ENCODE data around the gene HPGD.

DNA sequence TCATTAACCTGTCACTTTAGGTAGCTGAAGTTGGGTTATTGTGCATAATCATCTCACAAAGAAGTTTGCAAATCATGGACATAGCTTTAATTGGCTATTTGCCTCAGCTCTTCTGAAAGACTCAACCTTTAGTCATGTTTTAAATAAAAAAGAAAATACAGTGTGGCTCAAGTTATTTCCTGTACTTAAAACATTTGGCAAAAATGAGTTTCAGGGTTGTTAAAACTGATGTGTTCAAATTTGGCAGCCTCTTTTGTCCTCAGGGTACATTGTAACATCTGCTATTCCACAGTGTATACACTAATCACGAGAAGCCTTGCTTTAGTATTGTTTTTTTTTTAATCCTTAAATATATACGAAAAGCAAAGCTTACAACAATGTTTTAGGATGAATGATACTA lies 31.5 kb upstream of the HPGD start:
- TF ChIP-seq POLR2A (IDR thresholded peaks at IDR 0.05; ENCODE audit: low read depth, low read length) (no peak), TAF1 (IDR thresholded peaks at IDR 0.05; ENCODE audit: low read depth, low read length) (no peak), POLR2AphosphoS5 (IDR thresholded peaks at IDR 0.05; ENCODE audit: low read depth, low read length) (no peak), POU2F2 (IDR thresholded peaks at IDR 0.05; ENCODE audit: low read depth, low read length) (no peak)
